ENCODE results near the gene SEMA4G.

The SEMA4G gene

GRCh38 chr10:101014966-101015581 is 45.8 kb downstream of the SEMA4G start:
- DNase-seq (ENCODE audit: low spot score): no peak
- in situ Hi-C loops (cut with MboI; ENCODE audit: low sequenced_read_pairs, unreplicated experiment): no loop called here
- TF ChIP-seq CTCF (IDR thresholded peaks at IDR 0.05; ENCODE audit: borderline replicate concordance, control extremely low read depth, extremely low read depth, insufficient read depth, missing control alignments): no peak

GRCh38 chr10:101015582-101015973 is 46.3 kb downstream of the SEMA4G start:
- in situ Hi-C loops (cut with MboI; ENCODE audit: low sequenced_read_pairs, unreplicated experiment): no loop called here
- TF ChIP-seq CTCF (IDR thresholded peaks at IDR 0.05; ENCODE audit: borderline replicate concordance, control extremely low read depth, extremely low read depth, insufficient read depth, missing control alignments): no peak
- no peak for DNase-seq (ENCODE audit: low spot score)

- no peak for TF ChIP-seq CTCF (IDR thresholded peaks at IDR 0.05; ENCODE audit: borderline replicate concordance, control extremely low read depth, extremely low read depth, insufficient read depth, missing control alignments)
- in situ Hi-C loops (cut with MboI; ENCODE audit: low sequenced_read_pairs, unreplicated experiment): no loop called here
Measured at GRCh38 chr10:101016814-101017213, 47.5 kb downstream of the SEMA4G start.

GRCh38 chr10:101018118-101018599 is 48.9 kb downstream of the SEMA4G start:
- no peak for DNase-seq (ENCODE audit: low spot score)
- in situ Hi-C loops (cut with MboI; ENCODE audit: low sequenced_read_pairs, unreplicated experiment): no loop called here
- TF ChIP-seq CTCF (IDR thresholded peaks at IDR 0.05; ENCODE audit: borderline replicate concordance, control extremely low read depth, extremely low read depth, insufficient read depth, missing control alignments): no peak

More at GRCh38 chr10:101016814-101017213, 47.5 kb downstream of the SEMA4G start:
- DNase-seq (ENCODE audit: low spot score): no peak

- DNase-seq (ENCODE audit: low spot score): peak; percentile 90
- peak; percentile 63 for TF ChIP-seq CTCF (IDR thresholded peaks at IDR 0.05; ENCODE audit: borderline replicate concordance, control extremely low read depth, extremely low read depth, insufficient read depth, missing control alignments)
Measured at GRCh38 chr10:101018600-101019439, 49.5 kb downstream of the SEMA4G start.

More at GRCh38 chr10:101018600-101019439, 49.5 kb downstream of the SEMA4G start:
- in situ Hi-C loops (cut with MboI; ENCODE audit: low sequenced_read_pairs, unreplicated experiment): no loop called here

Measured in GM13976 (cell line).